Nephron progenitor cell (in vitro differentiated cells): Measurements from ENCODE around the gene PIAS4.
A peak's percentile ranks its signal among the peaks of the same experiment; 100 is the strongest.

Experiments
- DNase-seq: peaks from one replicate; pipeline ENCODE4 v3.0.0; 2021
- H3K27ac Mint-ChIP-seq: 2 replicates; pipeline ENCODE4 v1.8.0; 2021; ENCODE audit warnings: mild to moderate bottlenecking, moderate library complexity, mixed read lengths
- H3K27me3 Mint-ChIP-seq: 2 replicates; pipeline ENCODE4 v1.8.0; 2021; ENCODE audit warnings: mild to moderate bottlenecking, low read depth, mixed read lengths; ENCODE audit not compliant: poor library complexity
- H3K36me3 Mint-ChIP-seq: 2 replicates; pipeline ENCODE4 v1.8.0; 2021; ENCODE audit warnings: low read depth, mixed read lengths
- H3K4me1 Mint-ChIP-seq: 2 replicates; pipeline ENCODE4 v1.8.0; 2021; ENCODE audit warnings: mixed read lengths
- H3K4me3 Mint-ChIP-seq: 2 replicates; pipeline ENCODE4 v1.8.0; 2021; ENCODE audit warnings: mild to moderate bottlenecking, moderate library complexity, mixed read lengths
- H3K9me3 Mint-ChIP-seq: 2 replicates; pipeline ENCODE4 v1.8.0; 2021; ENCODE audit warnings: mild to moderate bottlenecking, moderate library complexity, mixed read lengths
- CTCF ChIP-seq: fragments of 200-600 bp; sonication (generic); IDR thresholded peaks from 2 replicates; pipeline ENCODE4 v1.5.0; 2021; ENCODE audit warnings: antibody characterized with exemption

The PIAS4 gene

GRCh38 chr19:3970313-3970807 lies 37.2 kb upstream of the PIAS4 start:
- DNase-seq = peak; percentile 22
- H3K4me1 Mint-ChIP-seq = peaks cover 35% of the 10 kb centered on the region
- peaks cover 17% of the 10 kb centered on the region for H3K36me3 Mint-ChIP-seq
- no peak for TF ChIP-seq CTCF
- H3K27ac Mint-ChIP-seq = peak overlapping the region; percentile 99
- H3K4me3 Mint-ChIP-seq = peak overlapping the region; percentile 89
- peaks cover 6% of the 10 kb centered on the region for H3K27me3 Mint-ChIP-seq
- no peaks in the 10 kb centered on the region for H3K9me3 Mint-ChIP-seq

- Mint-ChIP-seq H3K4me1 (peaks cover 35% of the 10 kb centered on the region), H3K36me3 (peaks cover 19% of the 10 kb centered on the region), H3K27ac (peak within 1 kb of the TSS; percentile 99), H3K27me3 (peaks cover 6% of the 10 kb centered on the region), H3K4me3 (peak within 1 kb of the TSS; percentile 89), H3K9me3 (no peaks in the 10 kb centered on the region)
- DNase-seq = peak; percentile 98
- TF ChIP-seq CTCF = no peak
Observed at GRCh38 chr19:3970808-3971598, 36.5 kb upstream of the PIAS4 start, which contains the start of gene DAPK3. Gene DAPK3 (minus strand): TSS chr19:3971099. CDS start chr19:3969735, 1,364 bp downstream.

GRCh38 chr19:3975144-3975543 lies 32.4 kb upstream of the PIAS4 start:
- Mint-ChIP-seq H3K27ac (no peak overlapping the region), H3K4me3 (no peak overlapping the region), H3K4me1 (peaks cover 8% of the 10 kb centered on the region), H3K9me3 (no peaks in the 10 kb centered on the region), H3K36me3 (peaks cover 38% of the 10 kb centered on the region), H3K27me3 (peaks cover 4% of the 10 kb centered on the region)
- no peak for TF ChIP-seq CTCF
- no peak for DNase-seq

- peaks cover 3% of the 10 kb centered on the region for H3K27me3 Mint-ChIP-seq
- TF ChIP-seq CTCF = no peak
- H3K9me3 Mint-ChIP-seq = no peaks in the 10 kb centered on the region
- no peak for DNase-seq
- no peak overlapping the region for H3K4me3 Mint-ChIP-seq
- peak overlapping the region; percentile 61 for H3K27ac Mint-ChIP-seq
- peaks cover 4% of the 10 kb centered on the region for H3K4me1 Mint-ChIP-seq
- H3K36me3 Mint-ChIP-seq = peaks cover 38% of the 10 kb centered on the region
Observed at GRCh38 chr19:3975637-3976087, 31.9 kb upstream of the PIAS4 start.

- DNase-seq = no peak
- no peak overlapping the region for H3K27ac Mint-ChIP-seq
- H3K27me3 Mint-ChIP-seq = no peaks in the 10 kb centered on the region
- H3K4me3 Mint-ChIP-seq = no peak overlapping the region
- peaks cover 45% of the 10 kb centered on the region for H3K36me3 Mint-ChIP-seq
- no peaks in the 10 kb centered on the region for H3K4me1 Mint-ChIP-seq
- TF ChIP-seq CTCF = no peak
- H3K9me3 Mint-ChIP-seq = no peaks in the 10 kb centered on the region
Observed at GRCh38 chr19:3976495-3977241, 30.9 kb upstream of the PIAS4 start.
